GM12873 (cell line): ENCODE results near the gene FAM181A.

Source experiments
- TF ChIP-seq, protein P1 (sequence below): IDR thresholded peaks from 2 replicates; pipeline ENCODE4 v1.5.1; 2012; ENCODE audit warnings: low read depth, mild to moderate bottlenecking, moderate library complexity, low read length, control low read depth; ENCODE audit not compliant: insufficient read depth; ENCODE audit errors: missing control alignments

FAM181A gene

DNA sequence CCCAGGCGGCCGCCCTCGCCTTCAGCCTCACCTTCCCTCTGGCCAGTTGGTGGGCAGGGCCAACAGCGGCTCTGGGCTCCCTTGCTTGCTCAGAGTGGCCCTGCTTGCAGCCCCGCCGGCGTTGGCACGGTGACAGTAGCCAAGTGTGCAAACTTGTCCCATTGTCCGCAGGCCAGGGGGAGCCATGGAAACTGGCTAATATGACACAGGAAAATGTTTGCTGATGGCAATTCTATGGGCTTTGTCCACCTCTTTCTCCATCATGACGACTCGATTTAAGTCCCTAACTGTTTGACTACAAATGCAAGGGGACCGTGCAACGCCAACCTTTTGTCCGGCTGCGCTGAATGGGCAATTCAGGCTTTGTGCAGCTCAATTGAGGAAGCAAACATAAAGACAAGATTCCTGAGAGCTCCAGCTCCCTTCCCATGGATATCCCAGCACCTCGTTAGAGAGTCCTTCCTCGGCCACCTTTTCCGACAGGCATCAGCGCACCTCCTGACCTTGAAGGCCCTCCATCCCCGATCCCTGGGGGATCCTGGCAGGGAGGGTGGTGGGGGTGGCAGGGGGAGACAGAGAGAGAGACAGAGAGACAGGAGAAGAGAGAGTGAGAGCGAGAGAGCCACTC is 785 bp upstream of the FAM181A start:
- TF ChIP-seq, protein P1, sequence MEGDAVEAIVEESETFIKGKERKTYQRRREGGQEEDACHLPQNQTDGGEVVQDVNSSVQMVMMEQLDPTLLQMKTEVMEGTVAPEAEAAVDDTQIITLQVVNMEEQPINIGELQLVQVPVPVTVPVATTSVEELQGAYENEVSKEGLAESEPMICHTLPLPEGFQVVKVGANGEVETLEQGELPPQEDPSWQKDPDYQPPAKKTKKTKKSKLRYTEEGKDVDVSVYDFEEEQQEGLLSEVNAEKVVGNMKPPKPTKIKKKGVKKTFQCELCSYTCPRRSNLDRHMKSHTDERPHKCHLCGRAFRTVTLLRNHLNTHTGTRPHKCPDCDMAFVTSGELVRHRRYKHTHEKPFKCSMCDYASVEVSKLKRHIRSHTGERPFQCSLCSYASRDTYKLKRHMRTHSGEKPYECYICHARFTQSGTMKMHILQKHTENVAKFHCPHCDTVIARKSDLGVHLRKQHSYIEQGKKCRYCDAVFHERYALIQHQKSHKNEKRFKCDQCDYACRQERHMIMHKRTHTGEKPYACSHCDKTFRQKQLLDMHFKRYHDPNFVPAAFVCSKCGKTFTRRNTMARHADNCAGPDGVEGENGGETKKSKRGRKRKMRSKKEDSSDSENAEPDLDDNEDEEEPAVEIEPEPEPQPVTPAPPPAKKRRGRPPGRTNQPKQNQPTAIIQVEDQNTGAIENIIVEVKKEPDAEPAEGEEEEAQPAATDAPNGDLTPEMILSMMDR, result no peak

DNA sequence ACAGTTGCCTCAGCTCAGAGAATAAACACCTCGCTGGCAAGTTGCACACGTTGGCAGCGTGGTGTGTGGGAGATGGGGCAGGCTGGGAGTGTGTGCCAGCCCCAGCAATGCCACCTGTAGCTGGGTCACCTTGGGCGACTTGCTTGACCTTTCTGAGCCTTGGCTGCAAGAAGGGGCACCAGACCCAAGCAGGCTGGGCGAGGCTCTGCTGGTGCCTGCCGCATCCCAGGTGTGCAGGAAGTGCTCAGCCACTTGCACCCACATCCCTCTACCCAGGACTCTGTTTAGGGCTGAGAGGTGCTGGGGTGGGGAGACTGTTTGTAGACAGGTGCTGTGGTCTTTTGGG is 629 bp downstream of the FAM181A start:
- TF ChIP-seq, protein P1, result no peak

DNA sequence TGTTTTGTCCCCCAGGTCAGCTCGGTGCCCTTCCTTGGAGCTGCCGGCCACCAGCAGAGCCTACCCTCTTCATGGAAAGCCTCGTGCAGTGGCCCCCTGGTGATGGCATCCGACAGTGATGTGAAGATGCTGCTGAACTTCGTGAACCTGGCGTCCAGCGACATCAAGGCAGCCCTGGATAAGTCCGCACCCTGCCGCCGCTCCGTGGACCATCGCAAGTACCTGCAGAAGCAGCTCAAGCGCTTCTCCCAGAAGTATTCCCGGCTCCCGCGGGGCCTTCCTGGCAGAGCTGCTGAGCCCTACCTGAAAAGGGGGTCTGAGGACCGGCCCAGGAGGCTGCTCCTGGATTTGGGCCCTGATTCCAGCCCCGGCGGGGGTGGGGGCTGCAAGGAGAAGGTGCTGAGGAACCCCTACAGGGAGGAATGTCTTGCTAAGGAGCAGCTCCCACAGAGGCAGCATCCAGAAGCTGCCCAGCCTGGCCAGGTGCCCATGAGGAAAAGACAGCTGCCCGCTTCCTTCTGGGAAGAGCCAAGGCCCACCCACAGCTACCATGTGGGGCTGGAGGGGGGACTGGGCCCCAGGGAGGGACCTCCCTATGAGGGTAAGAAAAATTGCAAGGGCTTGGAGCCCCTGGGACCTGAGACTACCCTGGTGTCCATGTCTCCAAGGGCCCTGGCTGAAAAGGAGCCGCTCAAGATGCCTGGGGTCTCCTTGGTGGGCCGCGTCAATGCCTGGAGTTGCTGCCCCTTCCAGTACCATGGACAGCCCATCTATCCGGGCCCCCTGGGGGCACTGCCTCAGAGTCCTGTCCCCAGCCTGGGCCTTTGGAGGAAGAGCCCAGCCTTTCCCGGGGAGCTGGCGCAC is 1.3 kb downstream of the FAM181A start:
- TF ChIP-seq, protein P1, result no peak

- TF ChIP-seq, protein P1, result no peak
These were observed 1.9 kb downstream of the FAM181A start for GRCh38 chr14:93929048-93929535.

DNA sequence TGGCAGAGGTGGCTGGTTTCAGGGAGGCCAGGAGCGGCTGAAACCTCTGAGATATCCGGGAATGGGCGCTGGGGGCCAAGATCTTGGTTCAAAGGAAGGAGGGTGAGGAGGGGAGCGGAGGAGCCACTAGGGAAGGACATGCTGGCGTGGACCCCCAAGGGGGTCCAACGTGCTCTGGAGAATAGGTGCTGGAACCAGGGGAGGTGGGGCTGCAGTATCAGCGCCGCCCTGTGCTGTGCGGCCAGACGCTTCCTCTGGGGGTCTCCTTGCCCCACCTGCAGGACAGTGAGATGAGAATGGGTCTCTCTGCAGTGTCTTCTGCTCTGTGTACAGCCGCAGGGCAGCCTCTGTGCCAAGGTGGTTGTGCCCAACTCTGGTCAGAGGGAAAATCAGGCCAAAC is 2.5 kb downstream of the FAM181A start:
- TF ChIP-seq, protein P1, result no peak

DNA sequence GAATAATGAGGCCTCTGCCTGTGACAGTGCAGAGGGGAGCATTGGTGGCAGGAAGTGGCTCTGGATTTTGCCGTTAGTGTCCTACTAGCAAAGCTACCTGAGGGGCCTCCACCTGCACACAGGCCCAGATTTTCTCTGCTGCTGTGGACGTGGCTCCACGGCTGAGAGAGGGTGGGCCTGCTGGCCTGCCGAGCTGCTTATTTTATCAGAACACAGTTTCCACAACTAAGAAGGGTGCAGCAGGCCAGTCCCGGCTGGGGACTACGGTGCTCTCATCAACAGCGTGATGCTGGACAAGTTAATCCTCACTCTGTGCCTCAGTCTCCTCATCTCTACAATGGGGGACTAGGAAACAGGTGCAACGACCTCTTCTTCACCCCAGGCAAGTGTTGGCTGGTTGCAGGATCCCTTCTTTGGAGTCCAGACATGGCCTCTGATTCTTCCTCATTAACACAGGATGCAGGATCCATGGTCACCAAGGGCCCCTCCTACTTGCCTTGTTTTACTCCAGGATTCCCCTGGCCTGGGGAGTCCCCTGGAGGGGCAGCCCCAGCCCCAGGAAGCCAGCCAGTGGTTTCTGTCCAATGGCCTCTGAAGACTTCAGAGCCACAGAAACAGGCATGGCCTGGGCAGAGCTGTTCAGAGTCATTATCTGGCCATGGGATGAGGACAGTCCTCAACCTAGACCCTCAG is 3.3 kb downstream of the FAM181A start:
- TF ChIP-seq, protein P1, result no peak

DNA sequence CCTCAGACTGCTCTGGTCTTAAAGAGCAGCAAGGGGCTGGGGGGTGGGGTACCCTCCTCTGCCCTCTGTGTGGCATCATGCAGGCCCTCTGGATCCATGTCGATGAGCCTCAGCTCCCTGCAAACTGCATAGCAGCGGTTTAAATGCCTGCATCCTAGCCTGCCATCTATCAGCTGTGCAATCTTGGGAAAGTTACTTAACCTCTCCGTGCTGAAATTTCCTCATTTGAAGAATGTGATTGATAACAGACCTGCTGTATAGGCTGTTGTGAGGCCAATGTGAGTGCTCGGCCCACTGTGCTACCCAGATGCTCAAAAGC is 3.8 kb downstream of the FAM181A start:
- TF ChIP-seq, protein P1, result no peak
